GM12878 (cell line): Measurements from ENCODE around the gene PRICKLE4. TPM values are rescaled to one million over a fixed set of nuclear protein-coding genes. Genes with fewer than 3 reads are reported as not detected.

Source experiments
- CBX3 ChIP-seq: fragments of 200-600 bp; sonication (generic); IDR thresholded peaks from 2 replicates; pipeline ENCODE4 v1.6.1; 2016; ENCODE audit warnings: low read depth, borderline replicate concordance
- ELK1 ChIP-seq: IDR thresholded peaks from 2 replicates; pipeline ENCODE4 v1.6.1; 2012; ENCODE audit warnings: low read depth, low read length, improper control_type of control experiment
- FOXK2 ChIP-seq: fragments of 450-650 bp; IDR thresholded peaks from 2 replicates; pipeline ENCODE4 v1.6.1; 2017; ENCODE audit warnings: mild to moderate bottlenecking, moderate library complexity
- GABPA ChIP-seq: IDR thresholded peaks from 2 replicates; pipeline ENCODE4 v1.6.1; 2014; ENCODE audit warnings: antibody characterized with exemption, low read depth, mild to moderate bottlenecking, inconsistent platforms
- HCFC1 ChIP-seq: fragments of 150-350 bp; IDR thresholded peaks from 2 replicates; pipeline ENCODE4 v1.6.1; 2014; ENCODE audit warnings: low read length
- MTA2 ChIP-seq: fragments of 450-650 bp; IDR thresholded peaks from 2 replicates; pipeline ENCODE4 v1.6.1; 2016; ENCODE audit warnings: low read depth, mild to moderate bottlenecking, moderate library complexity
- MTA3 ChIP-seq: IDR thresholded peaks from 2 replicates; pipeline ENCODE4 v1.6.1; 2012; ENCODE audit warnings: low read length, inconsistent platforms, borderline replicate concordance
- NBN ChIP-seq: fragments of 450-650 bp; IDR thresholded peaks from 2 replicates; pipeline ENCODE4 v1.6.1; 2016
- NR2C2 ChIP-seq: IDR thresholded peaks from 2 replicates; pipeline ENCODE4 v1.6.1; 2011; ENCODE audit warnings: borderline replicate concordance, low read depth; ENCODE audit not compliant: control insufficient read depth, insufficient read length
- NRF1 ChIP-seq: conservative IDR thresholded peaks from 2 replicates; pipeline ENCODE4 v1.6.1; 2011; ENCODE audit warnings: mild to moderate bottlenecking, low read depth, low read length, improper control_type of control experiment
- RAD21 ChIP-seq: IDR thresholded peaks from 2 replicates; pipeline ENCODE4 v1.6.1; 2011; ENCODE audit warnings: mild to moderate bottlenecking, low read depth, low read length, moderate library complexity; ENCODE audit not compliant: insufficient read depth
- SMAD5 ChIP-seq: IDR thresholded peaks from 2 replicates; pipeline ENCODE4 v1.6.1; 2016; ENCODE audit warnings: antibody characterized with exemption, low read depth
- SMC3 ChIP-seq: IDR thresholded peaks from 2 replicates; pipeline ENCODE4 v1.6.1; 2011; ENCODE audit warnings: low read length, improper control_type of control experiment, borderline replicate concordance
- SREBF1 ChIP-seq: IDR thresholded peaks from 2 replicates; pipeline ENCODE4 v1.6.1; 2012; ENCODE audit warnings: mild to moderate bottlenecking, low read length
- TAF1 ChIP-seq: IDR thresholded peaks from 2 replicates; pipeline ENCODE4 v1.6.1; 2011; ENCODE audit warnings: mild to moderate bottlenecking, low read depth, low read length, borderline replicate concordance
- TBL1XR1 ChIP-seq: IDR thresholded peaks from 2 replicates; pipeline ENCODE4 v1.6.1; 2012; ENCODE audit warnings: low read depth, low read length, improper control_type of control experiment
- ZZZ3 ChIP-seq: IDR thresholded peaks from 2 replicates; pipeline ENCODE4 v1.6.1; 2011; ENCODE audit warnings: low read depth; ENCODE audit not compliant: control insufficient read depth, insufficient read length
- polyA plus RNA-seq, 11 experiments: library from polyadenylated mRNA; depleted of rRNA in 4 of 11; unstranded in 6 of 11; stranded (reverse) in 5 of 11; fragments of >200 nt; fragmentation: Nextera tagmentation in 4 of 11; fragmentation: Illumina TruSeq in 1 of 11; extraction: Ambion mirVana in 4 of 11; extraction: Trizol in 1 of 11; gene quantifications; 1 replicate in 1 of 11; 2 replicates in 10 of 11; pipeline versions ENCODE4 v1.2.1 to v1.2.3, GENCODE V29; 2011 to 2016; ENCODE audit warnings: inconsistent platforms in 2 of 11, missing spikeins in 2 of 11, low read depth in 1 of 11
- total RNA-seq, 4 experiments: library from RNA; depleted of rRNA in 3 of 4; stranded (reverse); fragments of >200 nt in 3 of 4; fragmentation: Illumina TruSeq in 1 of 4; extraction: Trizol in 1 of 4; gene quantifications; 2 replicates each; pipeline versions ENCODE4 v1.2.1 to v1.2.3, GENCODE V29; 2013 to 2021
- TF ChIP-seq, protein P1 (sequence below): fragments of 450-650 bp; IDR thresholded peaks from 2 replicates; pipeline ENCODE4 v1.6.1; 2016; ENCODE audit warnings: mild to moderate bottlenecking, moderate library complexity, borderline replicate concordance
- TF ChIP-seq, protein P2 (sequence below): IDR thresholded peaks from 2 replicates; pipeline ENCODE4 v1.6.1; 2012; ENCODE audit warnings: improper control_type of control experiment, low read depth, low read length; ENCODE audit not compliant: insufficient replicate concordance
- TF ChIP-seq, protein P3 (sequence below): IDR thresholded peaks from 2 replicates; pipeline ENCODE4 v1.6.1; 2011; ENCODE audit warnings: low read depth, mild to moderate bottlenecking, low read length, moderate library complexity, borderline replicate concordance; ENCODE audit errors: extremely low read depth

The PRICKLE4 gene
- total and polyA plus RNA-seq, 10 of the 15 experiments (the other 5 are each of a cell fraction or from before 2014, with no cell fraction given): 0.33 to 0.85 (median 0.35) TPM; not detected in 7

DNA sequence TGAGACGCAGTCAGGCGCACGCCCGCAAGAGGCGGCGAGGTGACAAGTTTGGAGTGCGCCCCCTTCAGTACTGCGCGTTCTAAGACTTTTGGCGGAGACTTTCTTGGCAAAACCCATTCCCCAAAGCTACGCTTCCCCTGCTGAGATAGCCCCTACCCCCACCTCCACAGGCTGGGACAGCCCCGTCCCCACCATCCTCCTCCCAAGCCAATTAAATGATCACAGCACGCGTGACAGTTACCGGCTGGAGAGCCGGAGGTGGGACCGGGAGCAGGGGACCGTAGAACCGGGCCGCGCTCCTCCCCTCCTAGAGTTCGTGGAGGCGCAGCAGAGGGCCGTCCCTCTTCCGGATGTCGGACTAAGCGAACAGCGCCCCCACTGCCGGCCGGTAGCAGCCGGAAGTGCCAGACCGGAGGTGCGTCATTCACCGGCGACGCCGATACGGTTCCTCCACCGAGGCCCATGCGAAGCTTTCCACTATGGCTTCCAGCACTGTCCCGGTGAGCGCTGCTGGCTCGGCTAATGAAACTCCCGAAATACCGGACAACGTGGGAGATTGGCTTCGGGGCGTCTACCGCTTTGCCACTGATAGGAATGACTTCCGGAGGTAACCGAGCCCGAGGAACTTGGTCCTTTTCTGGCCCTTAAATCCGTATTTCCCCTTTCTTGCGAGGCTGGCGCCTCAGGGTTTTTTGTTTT, 6.8 kb downstream of the PRICKLE4 start, which contains the start of gene TOMM6 (continued):
- peak; percentile 76; the same call in 1 of the 2 replicates for TF ChIP-seq SMAD5
- TF ChIP-seq GABPA: peak; percentile 96
- TF ChIP-seq HCFC1: peak; percentile 86
- TF ChIP-seq MTA3: no peak; the same call in 1 of the 2 replicates
- 0 out of 2 replicates have a peak, but pooled peaks have one; percentile 41 for TF ChIP-seq MTA2
- TF ChIP-seq, protein P1, sequence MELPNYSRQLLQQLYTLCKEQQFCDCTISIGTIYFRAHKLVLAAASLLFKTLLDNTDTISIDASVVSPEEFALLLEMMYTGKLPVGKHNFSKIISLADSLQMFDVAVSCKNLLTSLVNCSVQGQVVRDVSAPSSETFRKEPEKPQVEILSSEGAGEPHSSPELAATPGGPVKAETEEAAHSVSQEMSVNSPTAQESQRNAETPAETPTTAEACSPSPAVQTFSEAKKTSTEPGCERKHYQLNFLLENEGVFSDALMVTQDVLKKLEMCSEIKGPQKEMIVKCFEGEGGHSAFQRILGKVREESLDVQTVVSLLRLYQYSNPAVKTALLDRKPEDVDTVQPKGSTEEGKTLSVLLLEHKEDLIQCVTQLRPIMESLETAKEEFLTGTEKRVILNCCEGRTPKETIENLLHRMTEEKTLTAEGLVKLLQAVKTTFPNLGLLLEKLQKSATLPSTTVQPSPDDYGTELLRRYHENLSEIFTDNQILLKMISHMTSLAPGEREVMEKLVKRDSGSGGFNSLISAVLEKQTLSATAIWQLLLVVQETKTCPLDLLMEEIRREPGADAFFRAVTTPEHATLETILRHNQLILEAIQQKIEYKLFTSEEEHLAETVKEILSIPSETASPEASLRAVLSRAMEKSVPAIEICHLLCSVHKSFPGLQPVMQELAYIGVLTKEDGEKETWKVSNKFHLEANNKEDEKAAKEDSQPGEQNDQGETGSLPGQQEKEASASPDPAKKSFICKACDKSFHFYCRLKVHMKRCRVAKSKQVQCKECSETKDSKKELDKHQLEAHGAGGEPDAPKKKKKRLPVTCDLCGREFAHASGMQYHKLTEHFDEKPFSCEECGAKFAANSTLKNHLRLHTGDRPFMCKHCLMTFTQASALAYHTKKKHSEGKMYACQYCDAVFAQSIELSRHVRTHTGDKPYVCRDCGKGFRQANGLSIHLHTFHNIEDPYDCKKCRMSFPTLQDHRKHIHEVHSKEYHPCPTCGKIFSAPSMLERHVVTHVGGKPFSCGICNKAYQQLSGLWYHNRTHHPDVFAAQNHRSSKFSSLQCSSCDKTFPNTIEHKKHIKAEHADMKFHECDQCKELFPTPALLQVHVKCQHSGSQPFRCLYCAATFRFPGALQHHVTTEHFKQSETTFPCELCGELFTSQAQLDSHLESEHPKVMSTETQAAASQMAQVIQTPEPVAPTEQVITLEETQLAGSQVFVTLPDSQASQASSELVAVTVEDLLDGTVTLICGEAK: peak; percentile 96
- TF ChIP-seq NR2C2: no peak
- TF ChIP-seq RAD21: no peak
- TF ChIP-seq ELK1: peak; percentile 97
- TF ChIP-seq, protein P2, sequence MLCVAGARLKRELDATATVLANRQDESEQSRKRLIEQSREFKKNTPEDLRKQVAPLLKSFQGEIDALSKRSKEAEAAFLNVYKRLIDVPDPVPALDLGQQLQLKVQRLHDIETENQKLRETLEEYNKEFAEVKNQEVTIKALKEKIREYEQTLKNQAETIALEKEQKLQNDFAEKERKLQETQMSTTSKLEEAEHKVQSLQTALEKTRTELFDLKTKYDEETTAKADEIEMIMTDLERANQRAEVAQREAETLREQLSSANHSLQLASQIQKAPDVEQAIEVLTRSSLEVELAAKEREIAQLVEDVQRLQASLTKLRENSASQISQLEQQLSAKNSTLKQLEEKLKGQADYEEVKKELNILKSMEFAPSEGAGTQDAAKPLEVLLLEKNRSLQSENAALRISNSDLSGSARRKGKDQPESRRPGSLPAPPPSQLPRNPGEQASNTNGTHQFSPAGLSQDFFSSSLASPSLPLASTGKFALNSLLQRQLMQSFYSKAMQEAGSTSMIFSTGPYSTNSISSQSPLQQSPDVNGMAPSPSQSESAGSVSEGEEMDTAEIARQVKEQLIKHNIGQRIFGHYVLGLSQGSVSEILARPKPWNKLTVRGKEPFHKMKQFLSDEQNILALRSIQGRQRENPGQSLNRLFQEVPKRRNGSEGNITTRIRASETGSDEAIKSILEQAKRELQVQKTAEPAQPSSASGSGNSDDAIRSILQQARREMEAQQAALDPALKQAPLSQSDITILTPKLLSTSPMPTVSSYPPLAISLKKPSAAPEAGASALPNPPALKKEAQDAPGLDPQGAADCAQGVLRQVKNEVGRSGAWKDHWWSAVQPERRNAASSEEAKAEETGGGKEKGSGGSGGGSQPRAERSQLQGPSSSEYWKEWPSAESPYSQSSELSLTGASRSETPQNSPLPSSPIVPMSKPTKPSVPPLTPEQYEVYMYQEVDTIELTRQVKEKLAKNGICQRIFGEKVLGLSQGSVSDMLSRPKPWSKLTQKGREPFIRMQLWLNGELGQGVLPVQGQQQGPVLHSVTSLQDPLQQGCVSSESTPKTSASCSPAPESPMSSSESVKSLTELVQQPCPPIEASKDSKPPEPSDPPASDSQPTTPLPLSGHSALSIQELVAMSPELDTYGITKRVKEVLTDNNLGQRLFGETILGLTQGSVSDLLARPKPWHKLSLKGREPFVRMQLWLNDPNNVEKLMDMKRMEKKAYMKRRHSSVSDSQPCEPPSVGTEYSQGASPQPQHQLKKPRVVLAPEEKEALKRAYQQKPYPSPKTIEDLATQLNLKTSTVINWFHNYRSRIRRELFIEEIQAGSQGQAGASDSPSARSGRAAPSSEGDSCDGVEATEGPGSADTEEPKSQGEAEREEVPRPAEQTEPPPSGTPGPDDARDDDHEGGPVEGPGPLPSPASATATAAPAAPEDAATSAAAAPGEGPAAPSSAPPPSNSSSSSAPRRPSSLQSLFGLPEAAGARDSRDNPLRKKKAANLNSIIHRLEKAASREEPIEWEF: no peak
- no peak for TF ChIP-seq TBL1XR1
- TF ChIP-seq, protein P3, sequence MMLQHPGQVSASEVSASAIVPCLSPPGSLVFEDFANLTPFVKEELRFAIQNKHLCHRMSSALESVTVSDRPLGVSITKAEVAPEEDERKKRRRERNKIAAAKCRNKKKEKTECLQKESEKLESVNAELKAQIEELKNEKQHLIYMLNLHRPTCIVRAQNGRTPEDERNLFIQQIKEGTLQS: peak; percentile 90; the same call in 1 of the 2 replicates
- TF ChIP-seq FOXK2: no peak
- TF ChIP-seq TAF1: peak; percentile 93
- no peak for TF ChIP-seq NRF1
- peak; percentile 10 for TF ChIP-seq SMC3
- no peak for TF ChIP-seq SREBF1
- TF ChIP-seq NBN: peak; percentile 93
- TF ChIP-seq ZZZ3: no peak
- no peak for TF ChIP-seq CBX3
